ENCODE data around the gene HIVEP1. TPM values are rescaled to one million over a fixed set of nuclear protein-coding genes. Genes with fewer than 3 reads are reported as not detected.
"Not testable (repeated sequence)": the region's sequence is repeated elsewhere in the genome, so short reads cannot be mapped to it uniquely, and the experiment has no call there.

The HIVEP1 gene
- total RNA-seq, 1 donor from 2014 or later: 45.4 TPM

GRCh38 chr6:12102350-12102749 lies 90.2 kb downstream of the HIVEP1 start:
- Histone ChIP-seq H3K4me3 (ENCODE audit: low read depth, low read length) (no peak overlapping the region), H3K36me3 (ENCODE audit: control insufficient read depth, insufficient read depth, low read length) (no peaks in the 10 kb centered on the region), H3K27me3 (ENCODE audit: control insufficient read depth, insufficient read depth, low read length) (no peaks in the 10 kb centered on the region)
- TF ChIP-seq, protein P1, sequence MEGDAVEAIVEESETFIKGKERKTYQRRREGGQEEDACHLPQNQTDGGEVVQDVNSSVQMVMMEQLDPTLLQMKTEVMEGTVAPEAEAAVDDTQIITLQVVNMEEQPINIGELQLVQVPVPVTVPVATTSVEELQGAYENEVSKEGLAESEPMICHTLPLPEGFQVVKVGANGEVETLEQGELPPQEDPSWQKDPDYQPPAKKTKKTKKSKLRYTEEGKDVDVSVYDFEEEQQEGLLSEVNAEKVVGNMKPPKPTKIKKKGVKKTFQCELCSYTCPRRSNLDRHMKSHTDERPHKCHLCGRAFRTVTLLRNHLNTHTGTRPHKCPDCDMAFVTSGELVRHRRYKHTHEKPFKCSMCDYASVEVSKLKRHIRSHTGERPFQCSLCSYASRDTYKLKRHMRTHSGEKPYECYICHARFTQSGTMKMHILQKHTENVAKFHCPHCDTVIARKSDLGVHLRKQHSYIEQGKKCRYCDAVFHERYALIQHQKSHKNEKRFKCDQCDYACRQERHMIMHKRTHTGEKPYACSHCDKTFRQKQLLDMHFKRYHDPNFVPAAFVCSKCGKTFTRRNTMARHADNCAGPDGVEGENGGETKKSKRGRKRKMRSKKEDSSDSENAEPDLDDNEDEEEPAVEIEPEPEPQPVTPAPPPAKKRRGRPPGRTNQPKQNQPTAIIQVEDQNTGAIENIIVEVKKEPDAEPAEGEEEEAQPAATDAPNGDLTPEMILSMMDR (IDR thresholded peaks at IDR 0.05; ENCODE audit: insufficient read depth, low read length, poor library complexity, severe bottlenecking): no peak
- no peak for DNase-seq (ENCODE audit: low read depth)

DNA sequence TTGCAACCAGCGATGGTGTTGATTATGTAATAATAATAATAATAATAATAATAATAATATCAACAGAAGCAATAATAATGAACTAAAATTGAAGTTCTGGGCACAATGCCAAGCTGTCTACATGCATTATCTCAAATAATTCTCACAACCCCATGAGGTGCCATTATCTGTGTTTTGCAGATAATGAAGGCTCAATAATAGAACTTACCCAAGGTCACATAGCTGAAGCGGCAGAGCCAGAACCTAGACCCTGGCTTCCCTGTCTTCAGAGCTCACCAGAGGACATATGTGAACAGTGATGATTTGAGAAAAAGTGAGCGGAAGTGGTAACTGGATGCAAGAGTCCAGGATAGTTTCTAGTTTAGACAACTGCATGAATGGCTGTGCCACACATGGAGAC lies 91.0 kb downstream of the HIVEP1 start:
- Histone ChIP-seq H3K36me3 (ENCODE audit: control insufficient read depth, insufficient read depth, low read length) (no peaks in the 10 kb centered on the region), H3K4me3 (ENCODE audit: low read depth, low read length) (no peak overlapping the region), H3K27me3 (ENCODE audit: control insufficient read depth, insufficient read depth, low read length) (no peaks in the 10 kb centered on the region)
- TF ChIP-seq, protein P1 (IDR thresholded peaks at IDR 0.05; ENCODE audit: insufficient read depth, low read length, poor library complexity, severe bottlenecking): no peak
- DNase-seq (ENCODE audit: low read depth): no peak

GRCh38 chr6:12105271-12105670 lies 93.2 kb downstream of the HIVEP1 start:
- TF ChIP-seq, protein P1 (IDR thresholded peaks at IDR 0.05; ENCODE audit: insufficient read depth, low read length, poor library complexity, severe bottlenecking): no peak
- Histone ChIP-seq H3K4me3 (ENCODE audit: low read depth, low read length) (no peak overlapping the region), H3K27me3 (ENCODE audit: control insufficient read depth, insufficient read depth, low read length) (no peaks in the 10 kb centered on the region), H3K36me3 (ENCODE audit: control insufficient read depth, insufficient read depth, low read length) (no peaks in the 10 kb centered on the region)
- no peak for DNase-seq (ENCODE audit: low read depth)

- DNase-seq (ENCODE audit: low read depth); H3K27me3 ChIP-seq (ENCODE audit: control insufficient read depth, insufficient read depth, low read length); H3K36me3 ChIP-seq (ENCODE audit: control insufficient read depth, insufficient read depth, low read length); H3K4me3 ChIP-seq (ENCODE audit: low read depth, low read length): not testable (repeated sequence)
These were observed 96.3 kb downstream of the HIVEP1 start for GRCh38 chr6:12108376-12108775.

- no peaks in the 10 kb centered on the region for H3K36me3 ChIP-seq (ENCODE audit: control insufficient read depth, insufficient read depth, low read length)
- DNase-seq (ENCODE audit: low read depth): no peak
- TF ChIP-seq, protein P1 (IDR thresholded peaks at IDR 0.05; ENCODE audit: insufficient read depth, low read length, poor library complexity, severe bottlenecking): no peak
- no peaks in the 10 kb centered on the region for H3K27me3 ChIP-seq (ENCODE audit: control insufficient read depth, insufficient read depth, low read length)
- H3K4me3 ChIP-seq (ENCODE audit: low read depth, low read length): no peak overlapping the region
These were observed 98.6 kb downstream of the HIVEP1 start for GRCh38 chr6:12110523-12111362.

GRCh38 chr6:12111363-12111670 lies 99.2 kb downstream of the HIVEP1 start:
- DNase-seq (ENCODE audit: low read depth): no peak
- H3K4me3 ChIP-seq (ENCODE audit: low read depth, low read length): no peak overlapping the region

More at GRCh38 chr6:12111363-12111670, 99.2 kb downstream of the HIVEP1 start:
- Histone ChIP-seq H3K27me3 (ENCODE audit: control insufficient read depth, insufficient read depth, low read length) (no peaks in the 10 kb centered on the region), H3K36me3 (ENCODE audit: control insufficient read depth, insufficient read depth, low read length) (no peaks in the 10 kb centered on the region)
- TF ChIP-seq, protein P1 (IDR thresholded peaks at IDR 0.05; ENCODE audit: insufficient read depth, low read length, poor library complexity, severe bottlenecking): no peak
